ENCODE measurements around the gene EXOC6B.
A peak's percentile ranks its signal among the peaks of the same experiment; 100 is the strongest.

The EXOC6B gene

DNA sequence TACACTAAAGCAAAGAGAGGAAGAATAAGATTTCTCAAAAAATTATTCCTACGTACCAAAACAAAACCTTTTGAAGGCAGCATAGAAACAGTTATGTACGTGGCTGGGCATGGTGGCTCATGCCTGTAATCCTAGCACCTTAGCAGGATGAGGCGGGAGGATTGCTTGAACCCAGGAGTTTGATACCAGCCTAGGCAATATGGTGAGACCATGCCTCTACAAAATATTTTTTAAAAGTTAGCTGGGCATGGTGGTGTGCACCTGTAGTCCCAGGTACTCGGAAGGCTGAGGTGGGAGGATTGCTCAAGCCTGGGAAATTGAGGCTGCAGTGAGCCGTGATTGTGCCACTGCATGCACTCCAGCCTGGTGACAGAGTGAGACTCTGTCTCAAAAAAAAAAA lies 663.3 kb downstream of the EXOC6B start:
- DNase-seq (ENCODE audit: low spot score), result no peak

DNA sequence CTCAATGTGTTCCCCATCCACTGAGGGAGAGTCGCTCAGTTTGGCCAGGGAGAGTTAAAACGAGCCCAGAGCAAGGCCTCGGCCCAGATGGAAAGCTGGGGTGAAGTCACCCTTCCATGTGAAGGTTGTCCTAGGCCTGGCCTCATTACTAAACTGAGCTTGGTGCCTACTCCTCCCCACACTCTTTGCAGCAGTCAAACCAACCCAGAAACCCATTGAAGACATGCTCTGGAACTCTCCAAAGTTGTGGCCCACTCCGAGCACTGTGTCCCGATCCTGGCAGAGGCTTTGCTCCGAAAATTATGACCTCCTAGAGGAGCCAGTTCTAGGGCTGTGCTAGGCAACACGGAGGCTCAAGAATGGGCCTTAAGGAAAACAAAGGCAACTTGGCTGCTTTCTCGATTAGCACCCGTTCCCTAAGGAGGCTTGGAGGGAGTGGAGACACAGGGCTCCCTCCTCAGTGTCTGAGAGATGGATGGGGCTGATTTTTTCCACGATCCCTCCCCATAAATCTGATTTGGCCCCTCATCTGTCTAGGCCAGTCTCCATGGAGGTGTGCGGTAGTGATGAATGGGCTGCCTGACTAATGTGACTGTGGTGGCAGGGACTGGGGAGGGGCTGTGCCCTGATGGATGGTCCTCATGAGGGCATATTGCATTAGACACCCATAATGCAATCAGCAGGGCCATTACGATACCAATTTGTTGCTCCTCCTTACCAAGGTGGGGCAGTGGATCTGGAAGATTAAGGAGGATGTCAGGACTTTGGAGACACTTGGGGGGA lies 666.4 kb downstream of the EXOC6B start:
- DNase-seq (ENCODE audit: low spot score), result no peak

DNA sequence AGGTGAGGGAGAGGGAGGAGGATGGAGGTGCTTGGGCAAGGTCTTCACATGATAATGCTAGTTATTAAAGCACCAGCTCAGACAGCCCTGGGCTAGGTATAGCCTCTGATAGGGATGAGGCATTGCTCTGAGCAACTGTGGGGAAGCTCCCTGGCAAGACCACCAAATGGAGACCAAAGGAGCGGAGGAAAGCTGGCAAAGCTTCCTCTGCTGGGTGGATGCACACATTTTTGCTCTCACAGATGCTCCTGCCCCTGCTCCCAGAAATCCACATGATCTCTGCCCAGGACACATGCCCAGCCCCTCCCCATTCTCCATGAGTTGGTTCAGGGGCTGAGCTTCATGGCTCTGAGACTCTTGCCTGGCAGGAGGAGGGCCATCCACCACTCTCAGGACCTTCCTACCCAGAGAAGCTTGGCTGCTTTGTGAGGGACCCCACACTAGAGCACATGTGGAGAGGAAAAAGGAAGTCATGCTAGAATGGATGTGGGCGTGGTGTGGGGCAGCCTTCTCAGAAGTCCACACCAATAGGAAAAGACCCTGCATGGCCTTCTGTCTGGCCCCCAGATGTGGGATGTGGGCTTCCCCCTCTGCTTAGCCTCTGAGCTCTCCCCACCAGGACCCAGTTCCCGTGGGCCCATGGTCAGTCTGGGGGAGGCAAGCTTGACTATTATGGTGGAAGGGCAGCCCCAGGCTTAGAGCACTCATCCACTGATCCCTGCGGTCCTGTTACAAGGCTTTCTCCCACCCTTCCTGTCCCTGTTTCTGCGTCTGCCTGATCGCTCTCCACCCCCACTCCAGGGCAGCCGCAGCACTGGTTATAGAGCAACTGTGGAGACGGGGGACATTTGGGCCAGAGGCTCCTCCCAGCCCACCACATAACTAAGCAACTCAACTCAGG lies 667.7 kb downstream of the EXOC6B start:
- no peak for DNase-seq (ENCODE audit: low spot score)

DNA sequence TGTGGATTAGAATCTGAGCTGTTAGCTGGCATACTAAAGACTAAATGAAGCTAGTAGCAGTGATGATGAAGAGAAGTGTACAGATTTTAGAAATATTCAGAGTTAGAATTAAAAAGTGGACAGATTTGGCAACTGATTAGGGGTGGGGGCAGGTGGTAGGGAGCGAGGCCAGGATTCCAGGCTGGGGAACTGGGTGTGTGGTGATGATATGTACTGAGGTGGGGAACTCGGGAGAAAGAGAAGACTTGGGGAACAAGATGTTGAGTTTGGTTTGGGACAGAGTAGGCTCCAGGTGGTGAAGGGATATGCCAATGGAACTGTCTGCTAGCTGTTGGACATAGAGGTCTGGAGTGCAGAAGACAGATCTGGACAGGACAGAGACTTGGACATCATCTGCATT lies 669.0 kb downstream of the EXOC6B start:
- no peak for DNase-seq (ENCODE audit: low spot score)

DNA sequence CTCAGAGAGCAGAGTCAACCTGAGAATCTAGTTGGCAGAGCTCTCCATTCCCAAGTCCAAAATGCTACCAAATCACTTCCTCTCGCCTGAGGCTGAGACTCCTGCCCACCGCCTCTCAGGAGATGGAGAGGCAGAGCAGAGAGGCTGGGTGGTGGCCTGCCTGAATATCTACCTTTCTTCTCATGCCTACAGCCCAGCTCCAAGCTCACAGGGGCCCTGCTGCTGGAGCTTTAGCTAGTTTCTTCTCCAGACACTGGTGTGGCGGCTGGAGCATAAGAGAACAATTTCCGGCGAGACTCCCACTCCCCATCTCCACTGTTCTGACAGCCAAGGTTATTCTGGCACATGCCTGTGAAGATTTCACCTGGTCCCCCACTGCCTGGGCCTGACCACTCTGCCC lies 670.1 kb downstream of the EXOC6B start:
- no peak for DNase-seq (ENCODE audit: low spot score)

DNA sequence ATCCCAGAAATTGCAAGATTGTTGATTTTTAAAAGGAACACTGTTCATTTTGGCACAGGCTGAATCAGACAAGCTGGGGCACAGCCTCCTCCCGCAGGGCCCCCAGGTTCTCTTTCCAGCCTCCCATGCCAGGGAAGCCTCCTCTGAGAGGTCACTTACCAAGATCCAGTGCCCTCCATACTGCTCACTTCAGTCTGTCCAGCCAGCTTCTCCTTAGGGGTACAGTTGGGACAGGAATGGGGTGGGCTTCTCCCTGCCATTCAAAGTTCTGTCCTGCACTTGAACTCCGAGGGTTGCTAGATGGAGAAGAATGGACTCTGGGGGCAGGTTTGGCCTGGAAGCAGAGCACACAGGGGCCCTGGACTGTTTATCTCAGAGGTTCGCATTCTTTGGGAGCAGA lies 670.7 kb downstream of the EXOC6B start:
- no peak for DNase-seq (ENCODE audit: low spot score)

DNA sequence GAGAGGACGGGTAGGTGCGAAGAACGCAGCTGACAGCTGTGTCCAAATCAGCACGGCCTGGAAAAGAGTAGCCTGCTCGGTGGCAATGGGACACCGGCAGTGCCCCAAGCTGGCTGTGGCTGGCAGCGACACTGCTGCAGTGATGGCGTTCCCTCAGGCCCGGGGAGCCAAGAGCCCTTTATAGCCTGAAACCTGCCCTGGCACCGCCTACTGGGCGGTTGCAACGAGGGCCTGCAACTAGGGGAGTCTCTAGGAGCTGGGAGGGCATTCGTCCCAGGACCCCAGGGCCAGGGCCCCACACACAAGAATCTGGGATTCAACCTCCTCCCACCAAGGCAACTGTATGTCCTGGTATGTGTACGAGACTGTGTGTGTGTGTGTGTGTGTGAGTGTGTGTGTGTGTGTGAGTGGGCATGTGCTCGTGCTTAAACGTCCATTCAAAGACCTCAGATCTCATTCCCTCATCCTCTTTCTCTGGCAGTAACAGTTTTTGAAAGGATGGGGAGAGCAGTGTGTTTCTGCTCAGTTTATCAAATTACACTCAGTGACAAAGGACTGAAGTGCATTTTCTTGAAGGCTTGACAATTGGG lies 671.4 kb downstream of the EXOC6B start:
- no peak for DNase-seq (ENCODE audit: low spot score)

DNA sequence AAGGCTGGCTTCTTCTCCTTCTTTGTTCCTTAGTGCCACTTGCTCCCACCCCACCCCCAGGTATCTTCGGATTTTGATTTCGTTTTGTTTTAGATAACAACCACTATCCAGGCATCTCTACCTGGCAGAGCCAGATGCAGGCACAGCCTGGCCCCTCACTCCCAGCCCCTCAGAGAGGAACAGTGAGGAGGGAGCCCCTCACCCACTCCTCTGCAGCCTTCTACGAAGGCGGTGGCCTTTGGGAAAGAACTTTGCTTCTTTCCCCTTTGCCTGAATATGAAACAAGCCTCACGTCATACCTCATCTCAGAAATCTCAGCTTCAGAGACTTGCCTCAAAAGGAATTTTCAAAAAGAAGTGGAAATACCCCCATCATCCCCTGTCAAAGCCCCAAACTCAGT lies 671.9 kb downstream of the EXOC6B start:
- no peak for DNase-seq (ENCODE audit: low spot score)

DNA sequence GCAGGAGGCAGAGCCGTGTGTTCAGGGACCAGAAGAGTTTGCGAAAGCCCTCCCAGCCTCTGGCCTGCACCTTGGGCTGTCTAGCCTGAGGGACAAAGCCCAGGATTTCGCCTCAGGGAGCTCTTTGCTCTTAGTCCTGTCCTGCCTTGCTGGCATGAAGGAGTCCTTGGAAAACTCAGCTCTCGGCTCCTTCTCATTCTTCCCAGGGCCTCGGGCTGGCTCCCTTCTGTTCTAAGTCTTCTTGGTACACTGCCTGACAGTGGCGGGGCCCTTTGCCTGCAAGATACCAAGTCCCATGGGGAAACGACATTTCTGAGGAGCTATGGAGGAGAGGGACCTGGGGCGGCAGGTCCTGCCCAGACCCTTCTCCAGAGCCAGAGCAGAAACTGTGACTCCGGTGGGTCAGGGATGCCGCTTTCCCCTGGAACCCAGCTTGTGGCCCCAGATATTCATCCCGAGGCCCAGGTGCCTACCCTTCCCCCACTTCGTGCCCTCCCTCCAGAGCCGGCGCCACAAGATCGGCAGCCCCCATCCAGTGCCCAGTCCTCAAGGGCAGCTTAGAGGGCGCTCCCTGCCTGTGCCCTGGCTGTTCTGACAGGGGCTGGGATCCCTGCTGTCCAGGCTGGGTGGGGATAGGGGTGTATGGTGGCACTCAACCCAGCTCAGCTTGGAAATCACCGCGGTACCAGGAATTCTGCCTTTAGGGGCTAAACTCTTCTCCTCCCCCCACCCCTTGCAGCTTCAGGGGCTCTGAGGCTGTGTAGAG lies 672.6 kb downstream of the EXOC6B start:
- no peak for DNase-seq (ENCODE audit: low spot score)

DNA sequence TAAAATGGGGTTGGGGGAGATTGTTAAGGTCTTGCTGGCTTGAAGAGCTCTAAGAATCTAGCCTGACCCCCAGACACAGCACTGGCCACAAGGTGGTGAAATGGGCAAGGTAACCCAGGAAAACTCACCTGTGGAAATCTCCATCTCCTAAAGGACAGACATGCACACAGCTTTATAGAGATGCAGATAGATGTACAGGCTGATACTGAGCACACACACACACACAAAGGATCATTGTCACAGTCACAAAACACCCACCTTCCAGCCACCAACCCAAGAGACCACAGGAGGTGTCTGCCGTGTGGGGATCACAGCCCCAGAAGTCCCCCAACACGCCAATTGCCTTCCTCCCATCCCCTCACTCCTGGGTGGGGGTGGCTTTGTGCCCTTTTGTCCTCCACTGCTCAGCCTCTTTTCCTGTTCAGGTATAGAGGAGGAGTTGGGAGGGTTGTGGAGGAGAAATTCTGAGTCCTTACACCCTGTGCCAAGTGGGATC lies 674.9 kb downstream of the EXOC6B start:
- DNase-seq (ENCODE audit: low spot score), result no peak

DNA sequence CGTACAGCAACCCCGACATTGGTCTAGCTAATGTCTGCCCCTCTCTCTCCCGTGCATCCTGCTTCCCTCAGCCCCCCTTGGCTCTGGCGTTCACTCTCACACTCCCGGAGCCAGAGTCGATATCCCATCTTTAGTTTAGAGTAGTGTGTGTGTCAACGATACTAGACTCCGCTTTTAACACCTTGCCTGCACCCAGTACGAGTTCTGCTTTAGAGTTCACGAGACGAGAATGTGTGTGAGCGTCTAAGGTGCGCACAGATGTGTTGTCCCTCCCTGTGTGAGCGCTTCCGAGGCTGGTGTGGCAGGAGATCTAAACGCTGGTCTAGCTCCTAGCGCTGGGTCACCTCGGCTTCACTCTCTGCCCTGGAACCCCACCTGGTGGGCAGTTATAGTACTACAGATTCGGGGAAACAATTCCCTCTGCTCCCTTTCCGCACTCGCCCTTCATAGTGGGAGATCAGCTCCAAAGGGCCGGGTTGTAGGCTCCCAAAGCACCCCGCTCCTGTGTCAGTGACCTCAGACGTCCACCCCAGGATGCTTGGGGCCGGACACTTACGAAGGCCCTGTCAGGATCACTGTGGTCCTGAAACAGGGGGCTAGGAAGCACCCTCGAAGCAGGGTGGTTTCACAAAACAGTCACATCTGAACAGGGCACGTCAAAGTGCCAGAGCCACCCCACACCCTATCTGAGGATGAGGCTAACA lies 675.5 kb downstream of the EXOC6B start:
- peak; percentile 87 for DNase-seq (ENCODE audit: low spot score)

DNA sequence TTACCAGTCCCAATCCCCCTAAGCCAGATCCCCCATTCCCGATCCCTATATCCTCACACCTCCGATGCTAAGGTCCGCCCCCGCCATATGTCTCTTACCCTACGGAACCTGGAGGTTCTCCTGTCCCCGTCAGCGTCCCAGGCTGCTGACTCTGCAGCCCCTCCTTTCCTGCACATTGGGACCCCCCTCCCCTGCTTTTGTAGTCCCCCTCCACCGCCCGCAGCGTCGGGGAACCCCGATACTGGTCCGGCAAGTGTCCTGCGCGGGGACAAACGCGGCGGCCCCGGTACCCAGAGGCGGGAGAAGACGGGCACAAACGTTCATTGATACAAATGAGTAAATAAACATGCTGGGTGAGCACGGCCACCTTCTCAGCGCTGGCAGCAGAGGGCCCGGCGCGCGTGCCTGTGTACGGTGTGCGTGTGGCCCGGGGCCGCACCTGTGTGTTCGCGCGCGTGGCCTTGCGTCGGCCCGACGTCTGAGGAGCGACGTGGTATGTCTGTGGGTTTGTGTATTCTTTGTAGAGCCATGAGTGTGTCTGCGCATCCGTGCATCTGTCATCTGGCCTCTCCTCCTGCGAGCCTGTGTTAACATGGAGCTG lies 676.2 kb downstream of the EXOC6B start:
- DNase-seq (ENCODE audit: low spot score), result no peak

DNA sequence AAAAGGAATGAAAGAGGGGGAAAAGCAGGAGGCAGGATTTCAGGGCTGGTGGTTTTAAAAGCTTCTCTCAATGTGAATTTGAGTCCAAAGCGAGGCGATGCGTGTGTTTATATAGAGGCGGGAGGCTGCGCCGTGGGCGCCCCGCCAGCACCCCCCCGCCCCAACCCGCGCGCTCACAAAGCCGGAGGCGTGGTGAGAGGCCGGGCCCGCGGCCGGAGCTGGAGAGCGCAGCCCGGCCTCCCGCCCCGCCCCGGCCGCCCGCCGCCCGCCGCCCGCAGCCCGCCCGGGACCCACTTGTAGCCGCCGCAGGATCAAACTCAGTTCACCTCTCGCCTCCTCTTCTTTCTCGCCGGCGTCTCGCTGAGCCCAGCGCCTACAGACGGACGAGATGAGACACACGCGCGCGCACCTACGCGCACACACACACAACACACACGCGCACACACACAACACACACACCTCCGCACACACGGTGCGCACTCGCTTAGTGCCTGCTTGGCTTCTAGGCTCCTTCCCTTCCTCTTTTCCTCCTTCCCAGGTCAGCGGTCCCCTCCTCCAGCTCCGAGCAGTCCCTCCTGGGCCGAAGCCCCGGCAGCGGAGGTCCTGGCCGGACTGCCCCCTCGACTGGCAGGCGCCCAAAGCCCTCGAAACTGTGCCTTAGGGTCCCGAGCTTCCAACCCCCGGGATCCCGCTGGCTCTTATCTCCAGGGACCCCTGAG lies 676.8 kb downstream of the EXOC6B start:
- DNase-seq (ENCODE audit: low spot score), result no peak

DNA sequence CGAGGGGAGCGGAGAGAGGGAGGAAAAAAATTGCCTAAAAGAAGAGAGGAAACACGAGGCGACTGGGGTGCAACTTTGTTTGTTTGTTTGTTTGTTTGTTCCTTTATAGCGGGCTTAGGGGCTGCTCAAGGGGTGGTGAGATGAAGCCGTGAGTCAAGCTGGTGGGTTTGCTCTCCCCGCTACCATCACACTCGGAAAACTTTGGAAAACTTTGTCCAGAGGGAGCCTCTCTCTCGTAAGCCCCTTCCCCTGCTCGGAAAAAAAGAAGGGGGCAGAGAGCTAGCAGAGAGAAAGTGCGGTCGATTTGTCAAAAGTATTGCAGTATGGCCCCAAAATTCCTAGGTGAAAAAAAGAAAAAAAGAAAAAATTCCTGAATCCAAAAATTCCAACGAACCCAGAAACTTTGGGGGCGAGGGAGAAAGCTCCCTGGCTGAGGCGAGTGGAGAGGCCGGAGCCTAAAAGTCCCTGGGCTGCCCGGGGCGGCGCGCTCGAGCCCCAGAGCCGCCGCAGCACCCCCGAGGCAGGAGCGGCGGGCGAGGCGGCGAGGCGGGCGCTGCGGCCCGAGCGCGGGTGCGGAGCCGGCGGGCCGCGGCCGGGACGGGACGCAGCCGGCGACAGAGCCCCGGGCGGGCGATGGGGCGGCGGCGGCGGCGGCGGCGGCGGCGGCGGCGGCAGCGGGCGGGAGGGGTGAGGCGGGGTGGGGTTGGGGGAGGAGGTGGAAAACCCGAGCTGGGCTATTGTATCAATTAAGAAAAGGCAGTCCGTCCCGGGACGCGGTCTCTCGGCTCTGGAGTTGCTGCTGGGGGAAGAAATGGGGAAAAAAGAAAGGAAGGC lies 677.6 kb downstream of the EXOC6B start:
- peak; percentile 20 for DNase-seq (ENCODE audit: low spot score)

DNA sequence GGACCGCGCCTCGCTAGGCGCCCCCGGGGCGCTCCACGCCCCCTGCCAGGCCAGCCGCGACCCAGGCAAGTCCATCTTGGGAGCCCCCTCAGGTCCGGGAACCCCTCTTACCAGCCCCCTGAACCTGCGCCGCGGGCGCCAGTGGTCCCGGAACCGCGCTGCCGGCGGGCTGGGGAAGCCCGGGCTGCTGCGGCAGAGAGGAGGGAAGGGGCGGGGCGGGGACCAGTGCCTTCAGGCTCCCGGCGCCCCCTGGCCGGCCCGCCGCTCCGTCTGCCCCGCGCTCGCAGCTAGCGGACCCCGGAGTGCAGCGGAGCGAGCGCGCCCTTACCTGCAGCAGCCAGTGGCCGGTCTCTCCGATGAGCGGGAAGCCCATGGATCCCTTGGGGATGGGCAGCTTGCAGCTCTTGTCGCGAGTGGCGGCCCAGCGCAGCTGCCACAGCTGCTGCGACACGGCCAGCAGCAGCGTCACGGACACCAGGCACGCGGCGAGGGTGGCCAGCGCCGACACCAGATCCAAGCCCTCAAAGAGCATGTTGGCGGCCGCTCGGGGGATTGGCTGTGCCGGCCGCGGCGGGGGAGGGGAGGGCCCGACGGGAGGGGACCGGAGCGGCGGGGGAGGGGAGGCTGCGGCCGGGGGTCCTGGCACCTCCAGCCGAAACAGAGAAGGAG lies 678.4 kb downstream of the EXOC6B start, which contains the start of gene CYP26B1:
Gene CYP26B1, minus strand, starts transcription at position 560 of the 669 bp plus-strand sequence. Its CDS starts 28 bp downstream, at position 532.
- DNase-seq (ENCODE audit: low spot score), result peak; percentile 42

DNA sequence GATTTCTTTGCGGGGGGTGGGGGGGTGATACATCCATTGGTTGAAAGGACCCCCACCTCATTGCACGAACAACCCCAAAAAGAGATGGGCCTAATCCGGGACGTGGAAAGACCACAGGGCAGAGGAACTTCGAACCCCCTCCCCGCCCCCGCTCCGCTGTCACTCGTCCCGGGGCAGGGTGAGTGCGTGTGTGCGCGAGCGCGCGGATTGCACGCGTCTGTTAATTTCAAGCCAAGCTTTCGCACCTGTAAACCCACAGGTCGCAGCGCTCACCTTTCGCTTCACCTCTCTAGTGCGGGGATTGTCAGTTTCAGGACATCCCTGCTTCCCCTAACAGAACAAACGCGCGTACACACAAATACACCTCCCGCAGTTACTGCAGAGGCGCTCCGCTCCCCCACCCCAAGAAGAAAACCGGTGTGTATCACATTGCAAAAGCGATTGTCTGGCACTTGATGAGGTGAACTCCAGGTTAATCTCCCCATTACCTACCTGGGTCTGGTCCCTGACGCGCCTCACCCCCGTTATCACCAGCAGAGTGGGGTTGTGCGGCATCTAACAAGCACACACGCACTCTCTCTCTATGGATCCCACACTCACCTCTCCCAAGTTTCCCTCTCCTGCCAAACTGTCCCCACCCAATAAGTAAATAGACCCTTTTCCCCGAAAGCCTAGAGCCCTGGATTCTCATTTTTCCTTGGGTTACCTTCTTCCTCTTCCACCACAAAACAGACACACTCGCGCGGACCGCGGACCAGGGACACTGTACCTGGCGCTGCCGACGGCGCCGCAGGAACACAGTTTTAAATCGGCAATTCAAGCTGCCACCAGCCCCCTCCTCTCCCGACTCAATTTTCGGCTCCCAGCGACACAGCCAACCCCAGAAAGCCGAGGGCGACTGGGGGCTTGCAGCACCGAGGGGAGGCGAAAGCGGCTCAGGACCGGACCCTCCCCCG lies 679.2 kb downstream of the EXOC6B start:
- peak; percentile 1 for DNase-seq (ENCODE audit: low spot score)

DNA sequence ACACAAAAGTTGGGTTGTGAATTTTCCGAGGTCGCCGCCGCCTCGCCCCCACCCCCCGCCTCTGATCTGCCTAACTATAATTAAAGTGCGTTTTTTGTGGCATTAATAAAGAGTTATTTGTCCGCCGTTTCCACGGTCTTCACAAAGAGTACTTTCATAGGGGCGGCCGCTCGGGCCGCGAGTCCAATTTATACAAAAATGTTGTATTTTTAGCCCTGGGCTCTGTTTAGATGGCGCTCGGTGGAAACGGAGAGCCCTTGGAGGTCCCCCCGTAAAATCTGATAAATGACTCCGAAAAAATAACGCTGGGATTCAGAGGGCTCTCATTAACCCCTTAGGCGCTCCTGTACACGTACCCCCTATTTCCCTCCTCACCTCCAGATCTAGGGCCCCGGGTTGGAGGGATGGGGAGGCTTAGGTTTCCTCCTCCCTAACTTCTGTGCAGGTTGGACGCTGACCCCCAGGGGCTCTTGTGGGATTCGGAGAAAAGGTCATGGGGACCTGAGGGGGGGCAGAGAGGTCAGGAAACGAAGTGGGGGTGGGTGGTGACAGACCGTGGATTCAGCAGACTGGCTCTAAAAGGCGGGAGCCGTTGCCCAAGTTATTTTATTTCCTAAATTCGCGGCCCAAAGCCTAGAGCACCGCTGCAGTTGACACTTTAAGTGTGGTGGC lies 680.0 kb downstream of the EXOC6B start:
- DNase-seq (ENCODE audit: low spot score), result peak; percentile 1

Data from Ammon's horn (tissue), 1 donor.